SK-N-DZ (cell line): ENCODE results near the gene CNIH3.
A peak's percentile ranks its signal among the peaks of the same experiment; 100 is the strongest.
"Not testable (repeated sequence)": the region's sequence is repeated elsewhere in the genome, so short reads cannot be mapped to it uniquely, and the experiment has no call there.

Source experiments
- DNase-seq: peaks from one replicate; pipeline ENCODE4 v3.0.0-alpha.2; 2015; ENCODE audit warnings: low spot score

CNIH3 gene

GRCh38 chr1:224684979-224685425 is 68.9 kb downstream of the CNIH3 start:
- peak; percentile 50 for DNase-seq

GRCh38 chr1:224686140-224686539 is 70.0 kb downstream of the CNIH3 start:
- not testable (repeated sequence) for DNase-seq

- DNase-seq, result no peak
Measured at GRCh38 chr1:224687465-224687864, 71.3 kb downstream of the CNIH3 start.

DNA sequence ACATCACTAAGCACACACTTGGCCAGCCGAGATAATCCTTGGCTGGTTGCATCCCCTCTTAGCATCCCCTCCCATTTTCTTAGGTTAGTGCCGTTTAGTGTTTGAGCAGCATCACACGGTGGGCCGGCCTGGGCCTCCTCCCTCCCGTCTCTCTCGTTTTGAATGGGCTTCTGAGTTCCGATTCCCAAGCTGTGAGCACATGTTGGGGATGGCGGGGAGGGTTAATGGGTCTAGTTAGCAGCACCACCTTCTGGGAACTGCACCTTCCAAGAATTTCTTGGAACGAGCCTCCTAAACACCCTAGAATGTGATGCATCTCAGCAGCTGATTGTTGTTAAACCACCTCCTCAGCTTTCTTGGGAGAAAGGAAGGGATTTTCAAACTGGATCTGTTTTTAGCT is 73.3 kb downstream of the CNIH3 start:
- DNase-seq, result no peak

DNA sequence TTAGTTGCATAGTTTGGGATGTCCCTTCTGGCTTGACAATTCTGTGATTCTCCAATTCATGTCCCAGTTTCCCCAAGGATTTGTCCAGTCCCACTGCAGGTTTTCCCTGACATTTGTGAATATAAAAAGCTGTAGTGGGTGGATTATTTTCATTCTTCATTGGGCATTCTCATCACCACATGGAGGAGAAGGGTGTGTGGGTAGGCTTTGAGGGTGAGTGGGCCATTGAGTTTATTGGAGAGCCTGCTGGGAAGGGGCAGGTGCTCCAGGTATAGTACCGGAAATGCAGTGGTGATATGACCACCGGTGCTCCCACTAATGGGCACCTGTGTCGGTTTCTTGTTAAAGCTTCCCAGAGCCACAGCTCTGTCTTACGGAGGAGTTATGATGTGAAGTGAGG is 74.5 kb downstream of the CNIH3 start:
- DNase-seq, result no peak

- DNase-seq, result no peak
Measured at GRCh38 chr1:224691148-224691925, 75.2 kb downstream of the CNIH3 start.

GRCh38 chr1:224694969-224695368 is 78.9 kb downstream of the CNIH3 start:
- DNase-seq, result no peak

- DNase-seq, result no peak
Measured at GRCh38 chr1:224696021-224696420, 79.9 kb downstream of the CNIH3 start.

DNA sequence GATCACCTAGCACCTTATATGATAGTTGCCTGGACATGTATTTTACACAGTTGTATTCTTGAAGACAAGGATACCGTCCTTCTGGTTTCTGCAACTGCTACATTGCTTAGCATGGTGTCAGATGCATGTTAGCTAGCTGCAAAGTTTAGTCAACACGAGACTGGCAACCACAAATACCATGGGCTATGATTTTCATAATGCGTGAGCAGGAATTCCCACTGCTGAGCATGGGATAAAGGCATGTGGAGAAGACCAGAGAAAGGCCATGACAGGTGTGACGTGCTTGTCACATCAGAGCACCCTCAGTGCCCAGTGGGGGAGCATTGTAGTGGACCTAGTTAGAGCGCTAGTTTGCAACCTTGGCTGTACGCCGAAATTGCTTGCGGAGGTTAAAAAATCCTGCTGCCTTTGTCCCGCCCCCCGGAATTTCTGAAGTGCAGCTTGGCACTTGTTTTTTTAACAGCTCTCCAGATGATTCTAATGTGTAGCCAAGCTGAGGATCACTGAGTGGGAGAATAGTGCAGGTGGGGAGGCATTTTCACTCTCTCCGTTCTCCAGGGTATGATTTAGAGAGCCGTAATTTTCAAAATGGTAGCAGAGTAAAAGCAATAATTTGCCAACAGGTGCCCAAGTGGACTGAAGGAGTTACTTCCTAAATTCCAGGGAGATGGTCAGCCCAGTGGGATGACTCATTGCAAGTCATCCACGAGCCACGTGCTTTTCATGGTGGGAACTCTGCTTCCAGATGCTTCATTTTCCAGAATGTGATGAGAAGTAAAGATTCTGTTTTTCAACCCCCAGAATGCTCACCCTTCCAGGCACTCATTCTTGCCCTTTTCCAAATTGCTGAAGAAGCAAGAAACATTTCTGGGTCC is 81.0 kb downstream of the CNIH3 start:
- no peak for DNase-seq

GRCh38 chr1:224698015-224698451 is 81.9 kb downstream of the CNIH3 start:
- no peak for DNase-seq

DNA sequence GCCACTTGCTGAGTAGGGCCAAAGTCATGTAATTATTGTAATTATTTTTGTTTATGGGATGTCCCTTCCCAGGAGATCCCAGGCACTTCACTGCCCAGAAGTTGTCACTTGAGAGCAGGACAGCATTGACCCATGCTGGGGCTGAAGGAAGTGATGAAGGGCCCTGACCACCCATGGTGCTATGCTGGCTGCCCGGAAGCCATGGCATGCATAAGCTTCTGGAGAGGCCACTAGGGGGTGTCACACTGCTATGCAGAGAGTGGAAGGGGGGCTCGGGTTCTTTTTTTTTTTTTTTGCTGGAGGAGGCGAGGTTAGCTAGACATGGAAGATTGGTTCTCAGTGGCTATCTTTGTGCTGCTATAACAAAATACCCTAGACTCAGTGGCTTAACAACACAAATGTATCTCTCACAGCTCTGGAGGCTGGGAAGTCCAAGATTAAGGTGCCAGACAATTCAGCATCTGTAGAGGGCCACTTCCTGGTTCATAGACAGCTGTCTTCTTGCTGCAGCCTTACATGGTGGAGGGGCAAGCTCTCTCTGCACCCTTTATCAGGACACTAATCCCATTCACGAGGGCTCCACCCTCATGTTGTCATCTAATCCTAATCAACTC is 84.9 kb downstream of the CNIH3 start:
- peak; percentile 12 for DNase-seq

DNA sequence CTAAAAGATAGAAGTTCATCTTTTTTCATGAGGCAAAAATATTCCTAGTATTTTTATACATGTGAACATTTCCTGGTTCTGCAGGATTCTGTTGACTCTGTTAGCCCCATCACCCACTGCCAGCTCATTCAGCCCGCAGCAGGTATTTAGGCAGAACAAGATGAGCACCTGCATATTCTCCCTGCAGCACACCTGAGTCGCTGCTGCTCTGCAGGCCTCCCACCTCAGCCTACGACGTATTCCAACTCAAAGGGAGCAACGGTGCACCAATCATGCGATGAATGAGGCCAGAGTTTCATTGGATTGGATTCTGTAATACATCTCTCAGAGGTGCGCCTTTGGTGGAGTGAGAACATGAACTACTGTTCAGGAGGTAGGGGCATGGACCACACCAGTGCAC is 87.6 kb downstream of the CNIH3 start:
- DNase-seq, result no peak

GRCh38 chr1:224704107-224704735 is 88.1 kb downstream of the CNIH3 start:
- no peak for DNase-seq

DNA sequence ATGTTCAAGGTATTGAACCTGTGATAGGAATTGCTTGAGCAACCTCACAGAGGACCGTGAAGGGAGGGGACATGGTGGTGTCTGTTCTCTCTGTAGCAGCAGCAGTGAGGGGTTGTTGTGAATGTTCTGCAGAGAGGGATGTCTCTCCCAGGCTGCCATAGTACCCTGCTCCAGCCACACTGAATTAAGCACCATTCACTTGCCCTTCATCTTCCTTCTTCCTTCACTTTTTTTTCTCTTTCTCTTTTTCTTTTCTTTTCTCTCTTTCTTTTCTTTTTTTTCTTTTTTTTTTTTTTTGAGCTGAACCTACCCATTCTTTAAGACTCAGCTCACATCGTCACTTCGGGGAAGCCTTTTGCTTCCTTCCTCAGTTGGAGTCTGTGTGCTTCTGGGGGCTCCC is 89.5 kb downstream of the CNIH3 start:
- no peak for DNase-seq

DNA sequence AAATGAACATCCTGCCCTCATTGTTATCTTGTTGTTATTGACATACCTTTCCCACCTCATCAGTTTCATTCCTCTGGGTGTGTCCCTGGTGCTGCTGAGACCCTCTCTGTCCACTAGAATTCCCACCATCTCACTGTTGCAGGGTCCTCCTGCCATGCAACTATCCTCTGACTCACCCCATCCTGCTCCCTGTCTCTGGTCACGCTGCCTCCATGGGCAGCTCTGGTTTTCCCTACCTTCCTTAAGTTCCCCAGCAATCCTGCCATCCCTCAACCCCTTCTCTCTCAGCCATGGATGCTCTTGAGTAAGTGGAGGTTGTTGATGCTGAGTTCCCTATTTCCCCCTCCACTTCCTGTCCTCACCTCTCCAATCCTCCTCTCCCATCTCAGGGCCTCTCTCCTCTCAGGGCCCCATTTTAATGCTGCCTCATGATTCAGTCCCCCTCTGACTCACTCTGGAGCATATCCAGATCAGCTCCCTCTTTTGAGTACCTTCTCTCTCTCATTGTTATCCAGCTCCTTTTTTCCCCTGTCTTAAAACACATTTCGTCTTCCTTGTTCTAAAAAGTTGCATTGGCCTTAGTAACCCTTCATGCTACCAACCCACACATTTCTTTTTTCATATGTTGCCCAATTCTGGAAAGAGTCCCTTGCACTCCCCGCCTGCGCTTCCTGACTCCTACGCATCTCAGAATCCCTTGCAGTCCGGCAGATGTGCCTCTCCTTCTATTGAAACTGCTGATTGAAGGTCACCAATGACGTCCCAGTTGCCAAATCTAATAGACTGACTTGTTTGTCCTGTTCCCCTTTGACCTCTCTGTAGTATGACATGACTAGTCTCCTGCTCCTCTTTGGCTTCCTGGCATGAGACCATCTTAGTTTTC is 92.0 kb downstream of the CNIH3 start:
- DNase-seq, result no peak

- no peak for DNase-seq
Measured at GRCh38 chr1:224710196-224710595, 94.1 kb downstream of the CNIH3 start.

DNA sequence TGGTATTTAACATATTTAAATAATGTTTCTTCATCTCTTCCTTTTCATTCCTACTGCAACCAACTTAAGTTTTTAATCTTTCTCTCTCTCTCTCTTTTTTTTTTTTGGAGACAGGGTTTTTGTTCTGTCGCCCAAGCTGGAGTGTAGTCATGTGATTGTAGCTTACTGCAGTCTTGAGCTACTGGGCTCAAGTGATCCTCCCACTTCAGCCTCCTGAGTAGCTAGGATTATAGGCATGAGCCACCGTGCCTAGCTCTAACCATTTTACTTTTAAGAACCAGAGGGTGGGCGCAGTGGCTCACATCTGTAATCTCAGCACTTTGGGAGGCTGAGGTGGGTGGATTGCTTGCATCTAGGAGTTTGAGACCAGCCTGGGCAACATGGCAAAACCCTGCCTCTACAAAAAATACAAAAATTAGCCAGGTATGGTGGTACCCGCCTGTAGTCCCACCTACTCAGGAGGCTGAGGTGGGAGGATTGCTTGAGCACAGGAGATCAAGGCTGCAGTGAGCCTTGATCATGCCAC is 95.2 kb downstream of the CNIH3 start:
- DNase-seq, result not testable (repeated sequence)

- no peak for DNase-seq
Measured at GRCh38 chr1:224711876-224712275, 95.8 kb downstream of the CNIH3 start.

- no peak for DNase-seq
Measured at GRCh38 chr1:224713228-224713627, 97.1 kb downstream of the CNIH3 start.

DNA sequence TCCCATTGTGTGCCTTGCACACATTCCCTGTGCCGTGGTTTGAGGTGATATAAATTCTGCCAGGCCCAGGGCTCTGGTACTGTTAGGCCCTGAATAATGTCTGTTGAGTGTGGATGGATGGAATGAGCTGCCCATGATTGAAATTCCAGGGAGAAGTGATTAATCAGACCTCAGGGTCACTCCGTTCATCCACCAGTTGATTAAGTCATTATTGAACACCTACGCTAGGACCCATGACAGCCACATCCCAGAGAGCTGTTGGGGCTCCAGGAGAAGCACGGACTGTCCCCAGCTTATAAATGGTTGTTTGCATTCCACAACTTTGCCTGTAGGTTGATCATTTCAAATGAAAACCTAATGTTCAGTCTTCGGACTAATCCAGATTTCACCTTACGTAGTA is 98.4 kb downstream of the CNIH3 start:
- DNase-seq, result no peak
